Activated B cell treated with CpG ODN at 0.5 μM for 24 hours (primary cell): ENCODE data around the gene DYRK1B. TPM values are rescaled to one million over a fixed set of nuclear protein-coding genes. Genes with fewer than 3 reads are reported as not detected.
"Not testable (repeated sequence)": the region's sequence is repeated elsewhere in the genome, so short reads cannot be mapped to it uniquely, and the experiment has no call there.

Experiments
- ATAC-seq: fragments of 200-7000 bp; cut with Tn5 transposase; one replicate; pipeline ENCODE4 v1.10.0; 2021; ENCODE audit warnings: low read depth, mild to moderate bottlenecking, moderate library complexity
- CTCF ChIA-PET: fragments of 350-600 bp; sonication (Branson Sonifier 250); formaldehyde crosslinking; loops from one replicate; lab custom pipeline; 2021; ENCODE audit warnings: antibody characterized with exemption; lab: Charles Lee
- POLR2A ChIA-PET: fragments of 350-600 bp; sonication (Branson Sonifier 250); formaldehyde crosslinking; loops from one replicate; lab custom pipeline; 2021; ENCODE audit warnings: antibody characterized with exemption; lab: Charles Lee
- DNase-seq: peaks from one replicate; pipeline ENCODE4 v3.0.0; 2022
- H3K27ac Mint-ChIP-seq: one replicate; pipeline ENCODE4 v1.8.0; 2020; ENCODE audit warnings: mixed read lengths
- H3K27me3 Mint-ChIP-seq: one replicate; pipeline ENCODE4 v1.8.0; 2021; ENCODE audit warnings: mixed read lengths
- H3K36me3 Mint-ChIP-seq: one replicate; pipeline ENCODE4 v1.8.0; 2021; ENCODE audit warnings: low read depth, mixed read lengths
- H3K4me1 Mint-ChIP-seq: one replicate; pipeline ENCODE4 v1.8.0; 2021; ENCODE audit warnings: mixed read lengths
- H3K4me3 Mint-ChIP-seq: one replicate; pipeline ENCODE4 v1.8.0; 2020; ENCODE audit warnings: mild to moderate bottlenecking, mixed read lengths
- H3K9me3 Mint-ChIP-seq: one replicate; pipeline ENCODE4 v1.8.0; 2020; ENCODE audit warnings: mixed read lengths
- CTCF ChIP-seq: fragments of 200-600 bp; IDR thresholded peaks from one replicate; pipeline ENCODE4 v1.8.0; 2022; ENCODE audit warnings: antibody characterized with exemption, mild to moderate bottlenecking
- intact Hi-C: fragments of 100-400 bp; cut with micrococcal nuclease; formaldehyde crosslinking; loops from one replicate; pipeline ENCODE4 v1.15.1; 2024
- total RNA-seq: library from RNA; stranded (reverse); gene quantifications from 2 replicates; pipeline ENCODE4 v1.2.3, GENCODE V29; 2022

Gene DYRK1B
- total RNA-seq, 1 donor from 2014 or later, result 17.2 TPM

- DNase-seq, result no peak
- Mint-ChIP-seq H3K27me3 (no peaks in the 10 kb centered on the region), H3K36me3 (peaks cover 16% of the 10 kb centered on the region), H3K4me1 (peaks cover 15% of the 10 kb centered on the region), H3K9me3 (no peaks in the 10 kb centered on the region), H3K27ac (no peak overlapping the region), H3K4me3 (no peak overlapping the region)
- intact Hi-C loops, result no loop called here
- no peak for TF ChIP-seq CTCF
- ChIA-PET CTCF (no interaction called here), POLR2A (no interaction called here)
- ATAC-seq, result no peak
These were observed 17.5 kb downstream of the DYRK1B start for GRCh38 chr19:39816287-39817048.

GRCh38 chr19:39814595-39814994 is 19.4 kb downstream of the DYRK1B start:
- DNase-seq, result no peak
- Mint-ChIP-seq H3K9me3 (no peaks in the 10 kb centered on the region), H3K36me3 (peaks cover 16% of the 10 kb centered on the region), H3K4me1 (peaks cover 14% of the 10 kb centered on the region), H3K27me3 (no peaks in the 10 kb centered on the region), H3K27ac (no peak overlapping the region), H3K4me3 (no peak overlapping the region)
- intact Hi-C loops, result no loop called here
- ChIA-PET POLR2A (interaction anchor here (0.6 kb wide), 1 partner anchor 34 kb away, joined by 5 read pairs; no protein-coding TSS in a partner anchor), CTCF (interaction anchor here (1.0 kb wide), 1 partner anchor 22 kb away, joined by 4 read pairs; no protein-coding TSS in a partner anchor)
- ATAC-seq, result no peak
- no peak for TF ChIP-seq CTCF

- H3K4me3 Mint-ChIP-seq, H3K4me1 Mint-ChIP-seq, H3K27me3 Mint-ChIP-seq, ATAC-seq, H3K9me3 Mint-ChIP-seq, intact Hi-C loops, POLR2A ChIA-PET, H3K27ac Mint-ChIP-seq, CTCF ChIA-PET, DNase-seq: not testable (repeated sequence)
- H3K36me3 Mint-ChIP-seq, result peaks cover 16% of the 10 kb centered on the region
These were observed 19.9 kb downstream of the DYRK1B start for GRCh38 chr19:39814111-39814510.

GRCh38 chr19:39813264-39813993 is 20.5 kb downstream of the DYRK1B start:
- intact Hi-C loops, result no loop called here
- Mint-ChIP-seq H3K4me1 (peaks cover 4% of the 10 kb centered on the region), H3K27me3 (no peaks in the 10 kb centered on the region), H3K9me3 (no peaks in the 10 kb centered on the region), H3K27ac (no peak overlapping the region), H3K4me3 (no peak overlapping the region), H3K36me3 (peaks cover 16% of the 10 kb centered on the region)
- POLR2A ChIA-PET, result no interaction called here
- no peak for DNase-seq
- TF ChIP-seq CTCF, result no peak
- CTCF ChIA-PET, result no interaction called here
- no peak for ATAC-seq

- no peak for DNase-seq
- Mint-ChIP-seq H3K36me3 (peaks cover 4% of the 10 kb centered on the region), H3K27ac (no peak overlapping the region), H3K4me1 (no peaks in the 10 kb centered on the region), H3K4me3 (no peak overlapping the region), H3K9me3 (no peaks in the 10 kb centered on the region), H3K27me3 (peaks cover under 1% of the 10 kb centered on the region)
- ChIA-PET POLR2A (no interaction called here), CTCF (no interaction called here)
- intact Hi-C loops, result no loop called here
- no peak for ATAC-seq
- no peak for TF ChIP-seq CTCF
These were observed 22.9 kb downstream of the DYRK1B start for GRCh38 chr19:39811064-39811463.
